AG20443 (cell line): ENCODE measurements around the gene INAFM2.

Experiments
- DNase-seq: peaks from one replicate; pipeline ENCODE4 v3.0.0; 2012; ENCODE audit warnings: low spot score, mixed read lengths

The INAFM2 gene

DNA sequence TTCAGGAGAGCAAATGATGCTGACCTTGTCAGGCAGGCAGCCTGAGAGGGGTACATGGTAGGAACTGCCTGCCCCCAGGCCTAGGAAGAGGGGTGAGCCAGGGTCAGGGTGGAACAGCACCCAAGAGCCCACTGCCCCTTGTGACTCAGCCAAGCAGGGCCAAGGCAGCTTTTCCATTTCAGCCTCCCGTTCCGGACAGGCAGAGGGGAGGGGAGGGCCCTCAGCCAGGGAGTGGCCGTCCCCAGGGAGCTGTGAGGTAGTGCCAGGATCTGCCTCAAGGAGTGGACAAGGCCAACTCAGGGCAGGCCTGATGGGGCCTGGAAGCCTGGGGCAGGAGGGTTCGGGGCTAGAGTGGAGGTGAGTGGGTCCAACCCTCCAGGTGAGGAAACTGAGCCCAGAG is 35.5 kb upstream of the INAFM2 start:
- no peak for DNase-seq

GRCh38 chr15:40289140-40289775 is 34.2 kb upstream of the INAFM2 start:
- DNase-seq: no peak

DNA sequence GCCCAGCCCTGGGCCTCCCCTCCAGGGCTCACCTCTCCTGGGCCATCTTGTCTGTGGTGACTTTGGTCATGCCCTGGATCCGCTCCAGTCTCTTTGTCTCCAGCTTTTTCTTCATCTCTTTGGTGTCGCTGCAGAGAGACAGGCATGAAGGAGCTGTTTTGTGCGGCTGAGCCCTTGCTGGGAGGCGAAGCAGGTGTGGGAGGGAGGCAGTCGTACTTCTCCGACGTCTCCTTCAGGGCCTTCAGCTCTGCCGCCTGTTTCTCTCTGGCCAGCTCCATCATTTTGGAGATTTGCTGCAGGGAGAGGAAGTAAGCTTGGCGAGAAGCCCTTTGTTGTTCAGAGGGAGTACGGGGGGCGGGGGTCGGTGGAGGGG is 33.0 kb upstream of the INAFM2 start:
- no peak for DNase-seq

DNA sequence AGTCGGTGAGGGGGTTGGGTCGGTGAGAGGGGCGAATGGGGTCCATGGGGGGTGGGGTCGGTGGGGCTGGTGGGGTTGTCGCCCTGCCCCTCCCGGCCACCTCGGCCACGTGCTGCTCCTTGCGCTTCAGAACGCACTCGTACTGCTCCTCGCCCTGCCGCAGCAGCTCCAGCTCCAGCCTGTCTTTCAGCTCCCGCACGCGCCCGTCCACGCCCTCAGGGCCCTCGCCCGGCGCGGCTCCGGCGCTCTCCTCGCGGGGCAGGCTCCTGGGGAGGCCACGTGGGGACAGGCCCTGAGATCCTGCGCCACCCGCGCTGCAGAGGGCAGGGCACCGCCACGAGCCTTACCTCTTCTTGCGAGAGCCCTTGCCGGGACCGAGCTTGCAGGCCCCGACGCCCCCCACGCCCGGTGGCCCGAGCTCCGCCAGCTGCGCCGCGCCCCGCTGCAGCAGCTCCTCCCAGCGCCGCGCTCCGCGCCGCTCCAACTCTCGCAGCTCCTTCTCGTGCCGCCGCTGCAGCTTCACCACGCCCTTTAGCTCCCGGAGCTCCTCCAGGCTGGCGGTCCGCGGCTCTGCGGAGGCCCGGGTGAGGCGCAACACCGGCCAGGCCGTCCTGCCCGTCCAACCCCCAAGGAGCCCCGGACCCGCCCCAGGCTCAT is 32.4 kb upstream of the INAFM2 start:
- DNase-seq: peak; percentile 89

DNA sequence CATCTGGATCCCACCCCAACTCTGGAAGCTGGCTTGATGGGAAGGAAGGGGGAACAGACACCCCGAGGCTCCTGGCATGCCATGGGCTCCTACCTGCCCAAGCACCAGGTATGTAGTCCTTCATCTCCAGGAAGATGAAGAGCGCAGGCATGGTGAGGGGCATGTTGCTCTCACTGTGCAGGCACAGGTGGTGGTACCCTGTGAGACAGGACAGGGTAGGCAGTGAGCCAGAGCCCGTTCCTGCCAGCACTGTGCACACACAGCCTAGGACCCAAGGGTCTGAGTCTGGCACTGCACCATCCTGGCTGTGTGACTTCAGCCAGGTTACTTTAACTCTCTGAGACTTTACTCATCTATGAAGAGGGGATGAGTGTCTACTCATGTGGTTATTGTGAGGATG is 31.2 kb upstream of the INAFM2 start:
- DNase-seq: no peak

DNA sequence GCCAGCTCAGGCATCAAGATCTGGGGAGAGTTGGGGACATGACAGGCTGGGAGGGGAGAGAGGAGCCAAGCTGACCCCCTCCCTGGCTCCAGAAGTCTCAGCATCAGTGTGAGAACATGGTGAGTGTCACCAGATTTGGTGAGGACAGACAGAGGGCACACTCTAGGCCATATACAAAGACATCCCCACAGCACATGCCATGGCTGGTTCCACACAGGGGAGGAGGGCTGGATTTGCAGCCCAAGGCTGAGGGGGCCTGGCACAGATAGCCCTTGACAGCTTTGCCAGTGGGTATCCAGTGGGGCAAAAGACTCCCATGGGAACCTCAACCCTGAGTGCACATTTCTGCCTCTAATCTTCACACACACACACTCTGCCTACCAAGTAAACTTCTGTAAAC is 30.5 kb upstream of the INAFM2 start:
- DNase-seq: no peak

DNA sequence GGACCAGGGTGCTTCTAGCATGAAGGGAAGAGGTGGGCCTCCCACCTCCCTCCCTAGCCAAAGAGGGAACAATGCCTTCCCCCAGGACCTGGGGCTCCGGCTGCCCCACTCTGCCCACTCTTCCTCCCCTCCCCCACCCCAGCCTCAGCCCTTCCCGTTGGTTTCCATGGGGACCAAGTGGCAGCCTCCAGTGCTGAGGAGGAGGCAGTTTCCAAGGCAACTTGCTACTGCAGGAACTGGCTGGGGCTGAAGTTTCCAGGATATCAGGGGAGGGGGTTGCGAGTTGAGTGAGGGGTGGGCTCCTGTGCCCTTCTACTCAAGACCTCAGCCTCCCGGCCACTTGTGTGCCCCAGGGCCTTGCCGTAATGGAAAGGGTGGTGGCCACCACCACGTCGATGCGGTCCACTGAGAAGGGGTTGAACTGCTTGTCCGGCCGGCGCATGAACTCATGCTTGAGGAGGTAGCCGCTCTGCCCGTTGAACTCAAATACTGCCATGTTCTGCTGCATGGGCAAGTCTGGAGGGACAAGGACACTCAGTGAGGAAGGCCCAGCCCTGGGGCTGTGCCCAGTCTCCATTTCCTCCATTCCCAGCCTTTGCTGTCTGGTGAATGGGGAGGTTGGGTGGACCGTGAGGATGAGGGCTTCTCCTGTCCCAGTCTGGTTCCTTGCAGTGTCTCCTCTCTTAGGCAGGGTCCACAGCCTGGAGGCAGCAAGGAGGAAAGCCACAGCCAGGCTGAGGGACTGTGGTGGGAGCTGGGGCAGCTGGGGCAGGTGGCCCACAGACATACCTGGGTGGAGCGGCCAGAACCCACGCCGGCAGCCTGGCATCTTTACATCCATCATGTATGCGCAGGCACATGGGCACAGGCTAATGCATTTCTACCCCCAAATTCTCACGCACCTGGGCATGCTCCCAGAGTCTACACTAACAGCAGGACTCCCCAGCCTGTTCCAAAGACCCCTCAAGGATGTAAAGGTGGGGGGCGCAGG is 29.3 kb upstream of the INAFM2 start:
- no peak for DNase-seq

- no peak for DNase-seq
Measured at GRCh38 chr15:40295297-40295696, 28.2 kb upstream of the INAFM2 start.

DNA sequence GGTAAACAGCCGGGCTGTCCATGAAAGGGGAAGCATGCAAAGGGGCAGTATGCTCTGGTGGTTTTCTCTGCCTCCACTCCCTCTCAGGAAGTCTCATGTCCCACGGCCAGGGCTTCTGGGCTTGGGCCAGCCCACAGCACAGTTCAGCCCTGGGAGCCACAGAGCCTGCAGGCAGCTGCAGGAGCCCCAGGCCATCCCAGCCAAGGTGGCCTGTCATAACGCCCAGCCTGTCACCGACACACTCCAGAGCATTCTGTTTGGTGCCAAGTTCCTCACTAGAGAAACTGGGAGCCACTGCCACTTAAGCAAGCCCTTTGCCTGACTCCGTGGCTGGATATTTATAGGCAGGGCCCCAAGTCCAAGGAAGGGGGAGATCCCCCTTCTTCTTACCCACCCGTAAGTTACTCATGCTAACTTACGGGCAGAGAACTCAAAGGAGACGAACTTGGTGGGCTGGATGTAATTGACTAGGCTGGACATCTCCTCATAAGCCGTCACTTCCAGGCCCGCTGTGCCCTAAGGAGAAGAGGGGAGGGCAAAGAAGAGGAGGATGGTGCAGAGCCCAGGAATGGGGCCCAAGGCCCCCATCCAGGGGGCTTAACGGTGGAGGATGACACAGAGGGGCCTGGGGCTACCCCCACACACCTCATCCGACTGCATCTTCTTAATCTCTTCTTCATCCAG is 27.5 kb upstream of the INAFM2 start:
- no peak for DNase-seq

GRCh38 chr15:40296561-40297230 is 26.8 kb upstream of the INAFM2 start:
- DNase-seq: no peak

DNA sequence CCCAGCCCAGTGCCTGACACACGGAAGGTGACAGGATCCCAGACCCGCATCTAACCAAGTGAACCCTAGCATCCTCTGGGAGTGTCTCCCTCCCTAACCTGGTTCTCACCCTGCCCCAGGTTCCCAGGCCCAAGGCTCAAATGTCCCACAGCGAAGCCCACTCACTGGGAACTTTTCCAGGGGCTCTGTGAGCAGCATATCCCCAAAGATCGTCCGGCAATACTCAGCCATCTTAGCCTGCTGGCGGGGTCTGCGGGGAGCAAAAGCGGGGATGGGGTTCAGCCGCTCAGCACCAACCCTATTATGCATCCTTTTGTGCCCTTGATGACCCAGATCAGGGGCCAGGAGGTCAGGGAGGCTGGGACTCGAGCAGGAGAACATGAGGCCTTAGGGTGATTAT is 26.1 kb upstream of the INAFM2 start:
- DNase-seq: no peak

- no peak for DNase-seq
Measured at GRCh38 chr15:40298216-40298935, 25.1 kb upstream of the INAFM2 start.

GRCh38 chr15:40300367-40300766 is 23.1 kb upstream of the INAFM2 start:
- no peak for DNase-seq

DNA sequence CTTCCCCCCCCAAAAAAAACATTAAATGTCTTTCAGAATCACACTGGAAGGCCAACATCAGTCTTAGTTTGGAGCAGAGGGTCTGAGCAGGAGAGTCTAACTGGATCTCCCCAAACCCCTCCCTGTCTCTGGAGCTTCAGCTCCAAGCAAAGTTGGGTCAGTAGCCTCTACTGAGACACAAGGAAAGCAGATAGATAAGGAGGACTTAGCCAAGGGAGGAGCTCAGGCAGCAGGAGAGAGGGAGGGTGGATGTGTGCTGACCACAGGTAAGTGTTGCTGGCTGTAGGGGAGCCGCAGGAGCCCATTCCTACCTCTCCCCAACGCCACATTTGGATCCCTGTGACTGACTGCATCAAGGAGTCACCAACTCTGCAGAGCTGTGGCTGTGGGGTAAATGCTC is 22.7 kb upstream of the INAFM2 start:
- DNase-seq: no peak

GRCh38 chr15:40301467-40302179 is 21.9 kb upstream of the INAFM2 start:
- DNase-seq: no peak

GRCh38 chr15:40302288-40302886 is 21.1 kb upstream of the INAFM2 start:
- DNase-seq: no peak

- no peak for DNase-seq
Measured at GRCh38 chr15:40302981-40303380, 20.5 kb upstream of the INAFM2 start.

GRCh38 chr15:40303576-40303975 is 19.9 kb upstream of the INAFM2 start:
- DNase-seq: no peak

- no peak for DNase-seq
Measured at GRCh38 chr15:40305281-40305680, 18.2 kb upstream of the INAFM2 start.

DNA sequence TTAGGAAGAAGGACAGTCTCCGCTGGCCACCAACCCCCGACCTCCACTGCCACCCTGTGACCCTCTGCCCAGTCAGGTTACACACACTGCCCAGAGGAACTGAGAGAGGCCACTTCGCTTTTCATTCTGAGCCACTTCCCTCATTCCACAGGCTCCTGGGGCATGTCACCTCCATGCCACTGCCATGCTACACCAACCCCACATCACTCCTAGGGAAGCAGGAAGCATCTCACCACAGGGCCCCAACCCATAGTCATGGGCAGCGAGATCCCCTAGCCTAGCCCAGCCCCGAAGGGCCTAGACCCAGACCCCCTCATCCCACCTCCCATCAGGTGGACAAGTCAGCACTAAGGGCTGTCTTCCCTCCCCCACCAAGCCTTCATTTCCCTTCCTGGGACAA is 17.1 kb upstream of the INAFM2 start:
- DNase-seq: no peak
